IMR-90 (cell line): ENCODE results near the gene MICB. TPM values are rescaled to one million over a fixed set of nuclear protein-coding genes. Genes with fewer than 3 reads are reported as not detected.

ENCODE experiments used
- ATAC-seq: fragments of 200-7000 bp; cut with Tn5 transposase; 2 replicates; pipeline ENCODE4 v1.9.1; 2020; ENCODE audit warnings: low read depth, mild to moderate bottlenecking, moderate library complexity
- BruUV-seq: library from RNA; stranded (reverse); fragments of 400-500 nt; replicated peaks from 2 replicates; lab custom pipeline; 2021; lab: Mats Ljungman, UMichigan
- CTCF ChIA-PET: fragments of 300-600 bp; formaldehyde crosslinking; extraction: SDS; loops from one replicate; lab custom pipeline; 2021; ENCODE audit warnings: antibody characterized with exemption; lab: Yijun Ruan, JAX
- POLR2A ChIA-PET: fragments of 300-600 bp; sonication (Branson Sonifier 250); formaldehyde crosslinking; loops from one replicate; lab custom pipeline; 2022; ENCODE audit warnings: antibody characterized with exemption; ENCODE audit not compliant: unreplicated experiment; lab: Charles Lee
- DNase-seq: peaks from one replicate; pipeline ENCODE4 v3.0.0; 2013
- H2AFZ ChIP-seq: replicated peaks from 2 replicates; pipeline ENCODE3; 2013; ENCODE audit warnings: low read length, mild to moderate bottlenecking; ENCODE audit not compliant: poor library complexity
- H2AK5ac ChIP-seq: 2 replicates; pipeline ENCODE4 v1.6.1; 2013; ENCODE audit warnings: low read depth, low read length, inconsistent platforms
- H2AK9ac ChIP-seq: replicated peaks from 2 replicates; pipeline ENCODE3; 2013; ENCODE audit warnings: mild to moderate bottlenecking, low read depth, low read length, moderate library complexity; ENCODE audit not compliant: poor library complexity
- H2BK120ac ChIP-seq: 2 replicates; pipeline ENCODE4 v1.6.1; 2013; ENCODE audit warnings: low read depth, low read length, inconsistent platforms
- H2BK15ac ChIP-seq: 3 replicates; pipeline ENCODE4 v1.6.1; 2013; ENCODE audit warnings: low read depth, low read length, inconsistent platforms
- H2BK20ac ChIP-seq: 2 replicates; pipeline ENCODE4 v1.6.1; 2013; ENCODE audit warnings: low read depth, mild to moderate bottlenecking, inconsistent platforms, low read length, moderate library complexity
- H2BK5ac ChIP-seq: 2 replicates; pipeline ENCODE4 v1.6.1; 2013; ENCODE audit warnings: mild to moderate bottlenecking, low read depth, low read length, inconsistent platforms; ENCODE audit not compliant: poor library complexity, severe bottlenecking
- H3K14ac ChIP-seq: replicated peaks from 2 replicates; pipeline ENCODE4 v1.6.1; 2013; ENCODE audit warnings: low read depth, low read length, inconsistent platforms
- H3K18ac ChIP-seq: 2 replicates; pipeline ENCODE4 v1.6.1; 2013; ENCODE audit warnings: low read depth, low read length, control low read depth
- H3K23ac ChIP-seq: 2 replicates; pipeline ENCODE4 v1.6.1; 2013; ENCODE audit warnings: low read depth, low read length, inconsistent platforms
- H3K27ac ChIP-seq: 2 replicates; pipeline ENCODE4 v1.5.1; 2013; ENCODE audit warnings: mild to moderate bottlenecking, control low read depth, low read length; ENCODE audit not compliant: insufficient read depth
- H3K27me3 ChIP-seq: 2 replicates; pipeline ENCODE4 v1.6.1; 2013; ENCODE audit warnings: low read length; ENCODE audit not compliant: control insufficient read depth, insufficient read depth
- H3K36me3 ChIP-seq: 2 replicates; pipeline ENCODE4 v1.6.1; 2013; ENCODE audit warnings: low read length, mixed read lengths; ENCODE audit not compliant: control insufficient read depth, insufficient read depth
- H3K4ac ChIP-seq: 2 replicates; pipeline ENCODE4 v1.6.1; 2013; ENCODE audit warnings: low read depth, low read length, inconsistent platforms
- H3K4me1 ChIP-seq: 2 replicates; pipeline ENCODE4 v1.6.1; 2013; ENCODE audit warnings: low read length, mixed read lengths; ENCODE audit not compliant: control insufficient read depth, insufficient read depth
- H3K4me2 ChIP-seq: 2 replicates; pipeline ENCODE4 v1.6.1; 2013; ENCODE audit warnings: low read depth, mild to moderate bottlenecking, control low read depth, low read length, moderate library complexity
- H3K4me3 ChIP-seq: 2 replicates; pipeline ENCODE4 v1.5.1; 2013; ENCODE audit warnings: low read depth, mild to moderate bottlenecking, control low read depth, low read length, moderate library complexity; ENCODE audit not compliant: insufficient read depth
- H3K56ac ChIP-seq: 2 replicates; pipeline ENCODE4 v1.6.1; 2013; ENCODE audit warnings: low read length, inconsistent platforms; ENCODE audit not compliant: insufficient read depth; ENCODE audit errors: extremely low read depth
- H3K79me1 ChIP-seq, 2 experiments: 2 replicates each; pipeline ENCODE4 v1.6.1; 2013; ENCODE audit warnings: low read length in 2 of 2, inconsistent platforms in 1 of 2, low read depth in 1 of 2
- H3K9ac ChIP-seq: 2 replicates; pipeline ENCODE4 v1.6.1; 2013; ENCODE audit warnings: low read depth, low read length, control low read depth
- H3K9me1 ChIP-seq: 2 replicates; pipeline ENCODE4 v1.6.1; 2013; ENCODE audit warnings: low read length, inconsistent platforms; ENCODE audit not compliant: insufficient read depth
- H3K9me3 ChIP-seq: 2 replicates; pipeline ENCODE4 v1.6.1; 2013; ENCODE audit warnings: low read length; ENCODE audit not compliant: control insufficient read depth, insufficient read depth
- H4K20me1 ChIP-seq: 2 replicates; pipeline ENCODE4 v1.6.1; 2013; ENCODE audit warnings: low read length, inconsistent platforms; ENCODE audit not compliant: insufficient read depth
- H4K5ac ChIP-seq: 2 replicates; pipeline ENCODE4 v1.6.1; 2013; ENCODE audit warnings: mild to moderate bottlenecking, low read depth, low read length, control low read depth
- H4K8ac ChIP-seq, 2 experiments: 2 replicates each; pipeline ENCODE4 v1.6.1; 2013; ENCODE audit warnings: low read depth in 2 of 2, low read length in 2 of 2, control low read depth in 1 of 2, inconsistent platforms in 1 of 2
- H4K91ac ChIP-seq: 2 replicates; pipeline ENCODE4 v1.6.1; 2013; ENCODE audit warnings: low read depth, low read length, inconsistent platforms; ENCODE audit not compliant: insufficient read depth
- CEBPB ChIP-seq: IDR thresholded peaks from 2 replicates; pipeline ENCODE4 v1.6.1; 2012; ENCODE audit warnings: low read depth, low read length, improper control_type of control experiment
- MAFK ChIP-seq: IDR thresholded peaks from 2 replicates; pipeline ENCODE4 v1.6.1; 2012; ENCODE audit warnings: low read depth, low read length, improper control_type of control experiment
- USF2 ChIP-seq: fragments of 150-350 bp; IDR thresholded peaks from 2 replicates; pipeline ENCODE4 v1.6.1; 2017; ENCODE audit warnings: mild to moderate bottlenecking, antibody characterized with exemption, low read length, low read depth
- WGBS, 2 experiments: methylation state at CpG; one replicate each; pipeline versions ENCODE4 v1.1.5 to v1.1.7; 2013; ENCODE audit warnings: missing lambda C conversion rate in 2 of 2; ENCODE audit not compliant: insufficient read length in 1 of 2; ENCODE audit errors: extremely low coverage in 2 of 2; 5-methylcytosine and 5-hydroxymethylcytosine counted together
- dilution Hi-C: fragments of 300-500 bp; cut with HindIII; formaldehyde crosslinking; loops from one replicate; pipeline ENCODE4 v1.14.3; 2018; ENCODE audit warnings: low sequenced_read_pairs; ENCODE audit not compliant: unreplicated experiment
- in situ Hi-C: fragments of 300-500 bp; cut with MboI; formaldehyde crosslinking; loops from 3 replicates; pipeline ENCODE4 v1.14.3; 2019; ENCODE audit warnings: low sequenced_read_pairs, inconsistent platforms, mixed read lengths
- intact Hi-C: fragments of 100-400 bp; cut with micrococcal nuclease; formaldehyde crosslinking; loops from 2 replicates; pipeline ENCODE4 v1.10.0; 2022
- polyA plus RNA-seq, 3 experiments: library from polyadenylated mRNA; depleted of rRNA; stranded (reverse); fragments of >200 nt; gene quantifications; 2 replicates each; pipeline ENCODE4 v1.2.3, GENCODE V29; 2012; ENCODE audit warnings: low replicate concordance in 1 of 3
- total RNA-seq: library from RNA; depleted of rRNA; stranded (reverse); fragments of >200 nt; gene quantifications from 2 replicates; pipeline ENCODE4 v1.2.3, GENCODE V29; 2012

MICB gene
- total and polyA plus RNA-seq, 2 of the 4 experiments (the other 2 are of a cell fraction) = 9.6 to 11.1 TPM

DNA sequence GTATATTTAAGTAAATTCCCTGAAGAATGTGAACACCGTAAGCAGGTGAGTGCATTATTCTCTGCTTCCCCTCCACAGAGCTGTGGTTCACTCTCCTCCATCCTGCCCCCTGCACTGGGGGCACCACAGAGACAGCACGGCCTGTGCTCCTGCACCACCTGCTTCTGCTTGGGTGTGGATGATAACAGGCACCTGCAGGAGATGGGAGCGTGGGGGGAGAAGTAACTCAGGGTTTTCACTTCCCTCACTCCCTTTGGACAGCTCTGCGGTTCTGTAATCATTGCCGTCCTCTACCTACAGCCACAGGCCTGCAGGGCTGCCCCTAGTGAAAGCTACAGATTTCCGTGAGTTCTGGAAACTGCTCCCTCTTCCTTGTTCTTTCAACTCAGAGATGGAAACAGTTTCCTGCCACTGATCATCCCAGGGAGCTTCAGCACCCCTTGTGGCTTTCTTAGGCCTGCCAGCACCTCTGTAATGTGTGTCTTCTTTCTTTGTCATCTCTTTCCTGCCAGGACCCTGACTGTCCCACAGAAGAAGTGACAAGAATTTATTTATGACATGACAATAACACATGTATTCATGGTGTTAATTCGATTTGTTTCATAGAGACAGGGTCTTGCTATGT is 21.3 kb upstream of the MICB start:
- no CpG with 5 or more reads among the region's 7 CpGs for WGBS, 2 experiments
- H4K20me1 ChIP-seq = no peaks in the 10 kb centered on the region; the same call in 1 of the 2 replicates
- H2BK120ac ChIP-seq = no peak overlapping the region
- H3K27me3 ChIP-seq = peaks cover 29% of the 10 kb centered on the region
- dilution Hi-C loops = no loop called here
- ATAC-seq (no peak), DNase-seq (no peak)
- H3K23ac ChIP-seq = no peak overlapping the region
- in situ Hi-C loops = no loop called here
- no peak overlapping the region for H2BK15ac ChIP-seq
- no TSS peak for BruUV-seq
- no peak overlapping the region for H3K9ac ChIP-seq
- H3K4me1 ChIP-seq = no peaks in the 10 kb centered on the region
- no peak overlapping the region for H3K4me2 ChIP-seq
- H3K4ac ChIP-seq = no peak overlapping the region
- ChIA-PET POLR2A (no interaction called here), CTCF (interaction anchor here (0.6 kb wide), 1 partner anchor 15 kb away, joined by 3 read pairs; no protein-coding TSS in a partner anchor)
- H2BK20ac ChIP-seq = no peak overlapping the region
- H3K14ac ChIP-seq = no peak overlapping the region
- no peak overlapping the region for H2AFZ ChIP-seq
- H3K56ac ChIP-seq = no peak overlapping the region
- no peak overlapping the region for H4K5ac ChIP-seq
- H3K79me1 ChIP-seq = no peaks in the 10 kb centered on the region
- H3K9me3 ChIP-seq = no peaks in the 10 kb centered on the region
- no peak overlapping the region for H2BK5ac ChIP-seq
- intact Hi-C loops = loop anchor here (10.0 kb wide), 1 partner anchor 262 kb away; no protein-coding TSS in a partner anchor
- TF ChIP-seq MAFK = no peak
- TF ChIP-seq CEBPB = no peak
- TF ChIP-seq USF2 = no peak
- no peak overlapping the region for H4K91ac ChIP-seq
- no peak overlapping the region for H3K27ac ChIP-seq
- no peak overlapping the region for H4K8ac ChIP-seq
- H3K18ac ChIP-seq = no peak overlapping the region
- H2AK5ac ChIP-seq = no peak overlapping the region
- H3K9me1 ChIP-seq = peaks cover 6% of the 10 kb centered on the region; the same call in 1 of the 2 replicates
- no peak overlapping the region for H3K4me3 ChIP-seq
- no peak overlapping the region for H2AK9ac ChIP-seq
- H3K36me3 ChIP-seq = no peaks in the 10 kb centered on the region
